Glutamatergic neuron (in vitro differentiated cells): ENCODE data around the gene SPATS2L. TPM values are rescaled to one million over a fixed set of nuclear protein-coding genes. Genes with fewer than 3 reads are reported as not detected.

Source experiments
- DNase-seq: peaks from one replicate; pipeline ENCODE4 v3.0.0; 2022
- H3K27ac Mint-ChIP-seq: one replicate; pipeline ENCODE4 v1.8.0; 2020; ENCODE audit warnings: mild to moderate bottlenecking, mixed read lengths, inconsistent platforms; ENCODE audit not compliant: unreplicated experiment
- H3K27me3 Mint-ChIP-seq: one replicate; pipeline ENCODE4 v1.8.0; 2020; ENCODE audit warnings: mild to moderate bottlenecking, moderate library complexity, mixed read lengths, inconsistent platforms; ENCODE audit not compliant: unreplicated experiment
- H3K36me3 Mint-ChIP-seq: one replicate; pipeline ENCODE4 v1.8.0; 2020; ENCODE audit warnings: mild to moderate bottlenecking, mixed read lengths, inconsistent platforms; ENCODE audit not compliant: unreplicated experiment
- H3K4me1 Mint-ChIP-seq: one replicate; pipeline ENCODE4 v1.8.0; 2020; ENCODE audit warnings: mild to moderate bottlenecking, low read depth, mixed read lengths, inconsistent platforms; ENCODE audit not compliant: unreplicated experiment
- H3K4me3 Mint-ChIP-seq: one replicate; pipeline ENCODE4 v1.8.0; 2020; ENCODE audit warnings: mild to moderate bottlenecking, mixed read lengths, inconsistent platforms; ENCODE audit not compliant: unreplicated experiment
- H3K9me3 Mint-ChIP-seq: one replicate; pipeline ENCODE4 v1.8.0; 2020; ENCODE audit warnings: mild to moderate bottlenecking, moderate library complexity, mixed read lengths, inconsistent platforms; ENCODE audit not compliant: unreplicated experiment
- total RNA-seq: library from RNA; stranded (reverse); fragmentation: NEBNext Ultra II Directional; extraction: Animal tissue kit (Norgen Biotek cat#: 25700); gene quantifications from one replicate; pipeline ENCODE4 v1.2.1, GENCODE V29; 2021; ENCODE audit not compliant: unreplicated experiment
- TF ChIP-seq, protein P1 (sequence below): fragments of 200-600 bp; sonication (generic); IDR thresholded peaks from one replicate; pipeline ENCODE4 v1.5.0; 2021; ENCODE audit not compliant: partially characterized antibody, unreplicated experiment

SPATS2L gene
- total RNA-seq, 1 donor from 2014 or later, result 45.5 TPM

GRCh38 chr2:200262047-200262446, 44.4 kb upstream of the SPATS2L start:
- H3K4me3 Mint-ChIP-seq, result no peak overlapping the region
- DNase-seq, result no peak
- no peaks in the 10 kb centered on the region for H3K9me3 Mint-ChIP-seq
- H3K36me3 Mint-ChIP-seq, result no peaks in the 10 kb centered on the region
- TF ChIP-seq, protein P1, sequence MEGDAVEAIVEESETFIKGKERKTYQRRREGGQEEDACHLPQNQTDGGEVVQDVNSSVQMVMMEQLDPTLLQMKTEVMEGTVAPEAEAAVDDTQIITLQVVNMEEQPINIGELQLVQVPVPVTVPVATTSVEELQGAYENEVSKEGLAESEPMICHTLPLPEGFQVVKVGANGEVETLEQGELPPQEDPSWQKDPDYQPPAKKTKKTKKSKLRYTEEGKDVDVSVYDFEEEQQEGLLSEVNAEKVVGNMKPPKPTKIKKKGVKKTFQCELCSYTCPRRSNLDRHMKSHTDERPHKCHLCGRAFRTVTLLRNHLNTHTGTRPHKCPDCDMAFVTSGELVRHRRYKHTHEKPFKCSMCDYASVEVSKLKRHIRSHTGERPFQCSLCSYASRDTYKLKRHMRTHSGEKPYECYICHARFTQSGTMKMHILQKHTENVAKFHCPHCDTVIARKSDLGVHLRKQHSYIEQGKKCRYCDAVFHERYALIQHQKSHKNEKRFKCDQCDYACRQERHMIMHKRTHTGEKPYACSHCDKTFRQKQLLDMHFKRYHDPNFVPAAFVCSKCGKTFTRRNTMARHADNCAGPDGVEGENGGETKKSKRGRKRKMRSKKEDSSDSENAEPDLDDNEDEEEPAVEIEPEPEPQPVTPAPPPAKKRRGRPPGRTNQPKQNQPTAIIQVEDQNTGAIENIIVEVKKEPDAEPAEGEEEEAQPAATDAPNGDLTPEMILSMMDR, result no peak
- H3K4me1 Mint-ChIP-seq, result no peaks in the 10 kb centered on the region
- no peaks in the 10 kb centered on the region for H3K27me3 Mint-ChIP-seq
- H3K27ac Mint-ChIP-seq, result no peak overlapping the region

- DNase-seq, result no peak
- TF ChIP-seq, protein P1, result no peak
- Mint-ChIP-seq H3K36me3 (no peaks in the 10 kb centered on the region), H3K27me3 (no peaks in the 10 kb centered on the region), H3K4me1 (no peaks in the 10 kb centered on the region), H3K4me3 (no peak overlapping the region), H3K27ac (no peak overlapping the region), H3K9me3 (no peaks in the 10 kb centered on the region)
Measured at GRCh38 chr2:200263279-200263678, 43.2 kb upstream of the SPATS2L start.

- Mint-ChIP-seq H3K4me3 (no peak overlapping the region), H3K36me3 (no peaks in the 10 kb centered on the region), H3K27ac (no peak overlapping the region), H3K4me1 (no peaks in the 10 kb centered on the region), H3K9me3 (no peaks in the 10 kb centered on the region), H3K27me3 (no peaks in the 10 kb centered on the region)
- TF ChIP-seq, protein P1, result no peak
- DNase-seq, result no peak
Measured at GRCh38 chr2:200264631-200265030, 41.9 kb upstream of the SPATS2L start.

- H3K9me3 Mint-ChIP-seq, result no peaks in the 10 kb centered on the region
- H3K4me1 Mint-ChIP-seq, result no peaks in the 10 kb centered on the region
- H3K27me3 Mint-ChIP-seq, result no peaks in the 10 kb centered on the region
- TF ChIP-seq, protein P1, result no peak
- H3K27ac Mint-ChIP-seq, result no peak overlapping the region
- no peak for DNase-seq
- H3K4me3 Mint-ChIP-seq, result no peak overlapping the region
- H3K36me3 Mint-ChIP-seq, result no peaks in the 10 kb centered on the region
Measured at GRCh38 chr2:200266406-200266805, 40.1 kb upstream of the SPATS2L start.

DNA sequence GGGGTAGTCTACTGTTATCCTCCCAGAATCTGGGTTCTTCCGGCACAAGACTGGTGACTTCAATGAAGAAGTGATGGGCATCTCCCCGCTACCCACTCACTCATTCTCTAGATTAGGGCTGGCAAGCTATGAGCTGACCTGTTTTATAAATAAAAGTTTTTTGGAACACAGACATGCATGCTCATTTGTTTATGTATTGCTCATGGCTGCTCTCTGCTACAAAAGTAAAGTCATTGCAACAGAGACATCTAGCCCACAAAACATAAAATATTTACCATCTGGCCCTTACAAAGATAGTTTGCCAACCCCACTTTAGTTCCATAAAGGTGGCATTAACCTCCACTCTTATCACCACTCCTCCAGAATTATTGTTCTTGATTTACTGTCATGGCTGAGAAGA, 39.1 kb upstream of the SPATS2L start:
- TF ChIP-seq, protein P1, result no peak
- Mint-ChIP-seq H3K4me1 (no peaks in the 10 kb centered on the region), H3K9me3 (no peaks in the 10 kb centered on the region), H3K27ac (no peak overlapping the region), H3K27me3 (no peaks in the 10 kb centered on the region), H3K36me3 (no peaks in the 10 kb centered on the region), H3K4me3 (no peak overlapping the region)
- DNase-seq, result no peak
